ENCODE results near the gene HIVEP1. TPM values are rescaled to one million over a fixed set of nuclear protein-coding genes. Genes with fewer than 3 reads are reported as not detected.

Gene HIVEP1
- total RNA-seq, 1 donor from 2014 or later, result 35.7 TPM

DNA sequence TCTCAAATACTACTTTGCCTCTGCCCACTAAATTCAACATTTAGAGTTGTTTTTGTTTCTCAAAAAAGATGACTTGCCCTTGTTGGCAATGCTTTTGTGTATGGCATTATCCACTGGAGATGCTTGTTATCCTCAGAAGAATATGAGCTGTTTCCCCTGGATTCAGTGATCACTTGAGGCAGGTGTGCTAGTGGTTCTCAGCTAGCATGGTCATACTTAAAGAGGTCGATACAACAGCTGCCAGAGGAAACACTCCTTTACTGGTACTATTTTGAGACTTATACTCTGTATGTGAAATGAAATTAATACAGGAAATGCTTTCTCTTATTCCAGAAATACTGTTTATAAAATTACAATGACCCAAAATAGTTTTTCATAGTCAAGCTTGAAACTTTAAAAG is 122.5 kb downstream of the HIVEP1 start:
- TF ChIP-seq, protein P1, sequence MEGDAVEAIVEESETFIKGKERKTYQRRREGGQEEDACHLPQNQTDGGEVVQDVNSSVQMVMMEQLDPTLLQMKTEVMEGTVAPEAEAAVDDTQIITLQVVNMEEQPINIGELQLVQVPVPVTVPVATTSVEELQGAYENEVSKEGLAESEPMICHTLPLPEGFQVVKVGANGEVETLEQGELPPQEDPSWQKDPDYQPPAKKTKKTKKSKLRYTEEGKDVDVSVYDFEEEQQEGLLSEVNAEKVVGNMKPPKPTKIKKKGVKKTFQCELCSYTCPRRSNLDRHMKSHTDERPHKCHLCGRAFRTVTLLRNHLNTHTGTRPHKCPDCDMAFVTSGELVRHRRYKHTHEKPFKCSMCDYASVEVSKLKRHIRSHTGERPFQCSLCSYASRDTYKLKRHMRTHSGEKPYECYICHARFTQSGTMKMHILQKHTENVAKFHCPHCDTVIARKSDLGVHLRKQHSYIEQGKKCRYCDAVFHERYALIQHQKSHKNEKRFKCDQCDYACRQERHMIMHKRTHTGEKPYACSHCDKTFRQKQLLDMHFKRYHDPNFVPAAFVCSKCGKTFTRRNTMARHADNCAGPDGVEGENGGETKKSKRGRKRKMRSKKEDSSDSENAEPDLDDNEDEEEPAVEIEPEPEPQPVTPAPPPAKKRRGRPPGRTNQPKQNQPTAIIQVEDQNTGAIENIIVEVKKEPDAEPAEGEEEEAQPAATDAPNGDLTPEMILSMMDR (IDR thresholded peaks at IDR 0.05; ENCODE audit: unreplicated experiment), result no peak
- DNase-seq (ENCODE audit: low spot score, unreplicated experiment), result no peak
- Mint-ChIP-seq H3K9me3 (ENCODE audit: low read depth) (peaks cover 9% of the 10 kb centered on the region), H3K36me3 (ENCODE audit: insufficient read depth) (peaks cover 33% of the 10 kb centered on the region), H3K27ac (no peak overlapping the region), H3K4me1 (ENCODE audit: low read depth) (no peaks in the 10 kb centered on the region), H3K4me3 (ENCODE audit: low read depth) (no peak overlapping the region), H3K27me3 (no peaks in the 10 kb centered on the region)

DNA sequence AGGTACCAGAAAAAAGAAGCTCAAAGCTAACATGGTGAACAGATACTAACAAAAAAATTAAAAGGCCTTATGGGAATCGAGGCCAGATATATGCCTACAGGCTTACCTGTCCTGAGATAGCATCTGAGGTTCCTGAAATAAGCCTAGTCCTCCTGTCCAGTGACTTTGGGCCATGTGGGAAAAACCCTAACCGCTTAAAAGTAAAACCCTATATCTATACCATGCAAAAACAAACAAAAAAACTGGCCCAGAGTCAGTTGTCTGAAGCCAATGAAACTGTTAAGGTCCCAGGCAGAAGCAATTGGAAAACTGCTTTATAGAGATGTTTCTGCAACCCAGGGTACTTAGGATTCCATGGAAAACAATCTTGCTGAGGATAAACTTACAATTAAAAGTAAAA is 122.9 kb downstream of the HIVEP1 start:
- Mint-ChIP-seq H3K9me3 (ENCODE audit: low read depth) (peaks cover 9% of the 10 kb centered on the region), H3K4me1 (ENCODE audit: low read depth) (no peaks in the 10 kb centered on the region), H3K27me3 (no peaks in the 10 kb centered on the region), H3K4me3 (ENCODE audit: low read depth) (no peak overlapping the region), H3K27ac (no peak overlapping the region), H3K36me3 (ENCODE audit: insufficient read depth) (peaks cover 36% of the 10 kb centered on the region)
- TF ChIP-seq, protein P1 (IDR thresholded peaks at IDR 0.05; ENCODE audit: unreplicated experiment), result no peak
- DNase-seq (ENCODE audit: low spot score, unreplicated experiment), result no peak

DNA sequence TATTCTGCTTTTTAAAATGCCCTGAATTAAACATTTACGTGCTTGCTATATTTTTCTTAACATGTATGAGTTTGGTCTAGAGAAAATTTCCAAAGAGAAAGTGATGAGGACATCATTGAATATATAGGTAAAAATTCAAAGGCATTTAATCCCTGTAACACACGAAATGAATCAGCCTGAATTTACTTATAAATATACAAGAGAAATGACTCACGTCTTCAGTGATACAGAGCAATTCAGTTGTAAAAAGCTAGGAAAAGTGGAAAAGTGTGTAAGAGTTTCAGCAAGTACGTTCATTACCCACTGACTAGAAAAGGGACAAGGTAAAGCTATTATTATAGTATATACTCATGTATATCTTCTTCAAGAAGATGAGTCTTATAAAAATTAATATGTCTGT is 124.8 kb downstream of the HIVEP1 start:
- Mint-ChIP-seq H3K27me3 (no peaks in the 10 kb centered on the region), H3K4me3 (ENCODE audit: low read depth) (no peak overlapping the region), H3K9me3 (ENCODE audit: low read depth) (peaks cover 18% of the 10 kb centered on the region), H3K27ac (no peak overlapping the region), H3K4me1 (ENCODE audit: low read depth) (no peaks in the 10 kb centered on the region), H3K36me3 (ENCODE audit: insufficient read depth) (peaks cover 50% of the 10 kb centered on the region)
- DNase-seq (ENCODE audit: low spot score, unreplicated experiment), result no peak
- TF ChIP-seq, protein P1 (IDR thresholded peaks at IDR 0.05; ENCODE audit: unreplicated experiment), result no peak

DNA sequence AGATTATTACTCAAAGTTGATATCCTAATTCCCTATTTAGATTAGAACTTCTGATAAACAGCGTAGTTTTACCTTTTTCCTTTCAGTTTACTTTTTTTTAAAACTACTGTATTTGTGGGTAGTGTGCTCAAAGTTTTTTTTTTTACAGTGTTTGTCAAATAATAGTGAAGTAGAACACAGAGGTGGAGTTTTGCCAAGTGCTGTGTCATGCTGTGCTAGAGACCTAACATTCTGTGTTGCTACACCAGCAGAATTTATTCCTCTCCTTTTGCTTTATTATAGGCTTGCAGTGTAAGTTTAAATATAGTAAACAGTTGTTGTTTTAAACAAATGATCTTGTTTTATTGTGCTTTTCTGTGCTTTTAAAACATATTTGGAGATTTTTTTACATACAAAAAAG is 125.4 kb downstream of the HIVEP1 start:
- Mint-ChIP-seq H3K4me3 (ENCODE audit: low read depth) (no peak overlapping the region), H3K36me3 (ENCODE audit: insufficient read depth) (peaks cover 56% of the 10 kb centered on the region), H3K27ac (no peak overlapping the region), H3K27me3 (no peaks in the 10 kb centered on the region), H3K9me3 (ENCODE audit: low read depth) (peaks cover 24% of the 10 kb centered on the region), H3K4me1 (ENCODE audit: low read depth) (no peaks in the 10 kb centered on the region)
- TF ChIP-seq, protein P1 (IDR thresholded peaks at IDR 0.05; ENCODE audit: unreplicated experiment), result no peak
- DNase-seq (ENCODE audit: low spot score, unreplicated experiment), result no peak

DNA sequence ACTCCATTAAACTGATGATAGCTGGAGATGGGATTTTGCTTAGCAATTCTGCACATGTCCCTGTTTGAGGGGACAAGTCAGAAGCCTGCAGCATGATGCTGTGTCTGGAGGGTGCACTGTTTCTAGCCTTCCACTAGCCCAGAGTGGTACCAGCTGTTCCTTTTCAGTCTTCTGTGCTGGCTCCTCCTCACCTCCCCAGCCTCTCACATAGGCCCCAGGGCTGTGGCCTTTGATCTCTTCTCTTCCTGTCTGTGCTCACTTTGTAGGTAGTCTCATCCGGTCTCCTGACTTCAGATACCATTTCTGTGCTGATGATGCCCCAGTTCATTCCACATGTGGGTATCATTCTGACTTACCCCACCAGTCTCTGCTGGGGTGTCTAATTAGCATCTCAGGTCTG is 126.3 kb downstream of the HIVEP1 start:
- H3K4me1 Mint-ChIP-seq (ENCODE audit: low read depth), result no peaks in the 10 kb centered on the region
- H3K9me3 Mint-ChIP-seq (ENCODE audit: low read depth), result peaks cover 28% of the 10 kb centered on the region
- TF ChIP-seq, protein P1 (IDR thresholded peaks at IDR 0.05; ENCODE audit: unreplicated experiment), result no peak
- H3K36me3 Mint-ChIP-seq (ENCODE audit: insufficient read depth), result peaks cover 62% of the 10 kb centered on the region
- H3K27ac Mint-ChIP-seq, result no peak overlapping the region
- no peak for DNase-seq (ENCODE audit: low spot score, unreplicated experiment)
- H3K4me3 Mint-ChIP-seq (ENCODE audit: low read depth), result no peak overlapping the region
- H3K27me3 Mint-ChIP-seq, result no peaks in the 10 kb centered on the region
